ENCODE data around the gene SPSB2.

GRCh38 chr12:6834873-6835272, 38.2 kb downstream of the SPSB2 start:
- no peak for TF ChIP-seq POLR2A (IDR thresholded peaks at IDR 0.05)
- TF ChIP-seq, protein P1, sequence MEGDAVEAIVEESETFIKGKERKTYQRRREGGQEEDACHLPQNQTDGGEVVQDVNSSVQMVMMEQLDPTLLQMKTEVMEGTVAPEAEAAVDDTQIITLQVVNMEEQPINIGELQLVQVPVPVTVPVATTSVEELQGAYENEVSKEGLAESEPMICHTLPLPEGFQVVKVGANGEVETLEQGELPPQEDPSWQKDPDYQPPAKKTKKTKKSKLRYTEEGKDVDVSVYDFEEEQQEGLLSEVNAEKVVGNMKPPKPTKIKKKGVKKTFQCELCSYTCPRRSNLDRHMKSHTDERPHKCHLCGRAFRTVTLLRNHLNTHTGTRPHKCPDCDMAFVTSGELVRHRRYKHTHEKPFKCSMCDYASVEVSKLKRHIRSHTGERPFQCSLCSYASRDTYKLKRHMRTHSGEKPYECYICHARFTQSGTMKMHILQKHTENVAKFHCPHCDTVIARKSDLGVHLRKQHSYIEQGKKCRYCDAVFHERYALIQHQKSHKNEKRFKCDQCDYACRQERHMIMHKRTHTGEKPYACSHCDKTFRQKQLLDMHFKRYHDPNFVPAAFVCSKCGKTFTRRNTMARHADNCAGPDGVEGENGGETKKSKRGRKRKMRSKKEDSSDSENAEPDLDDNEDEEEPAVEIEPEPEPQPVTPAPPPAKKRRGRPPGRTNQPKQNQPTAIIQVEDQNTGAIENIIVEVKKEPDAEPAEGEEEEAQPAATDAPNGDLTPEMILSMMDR (IDR thresholded peaks at IDR 0.05) = no peak
